Epidermal melanocyte (primary cell): ENCODE measurements around the gene MPST.

Experiments
- DNase-seq: peaks from one replicate; pipeline ENCODE4 v3.0.0; 2011; ENCODE audit warnings: low spot score; ENCODE audit not compliant: insufficient read length

The MPST gene

DNA sequence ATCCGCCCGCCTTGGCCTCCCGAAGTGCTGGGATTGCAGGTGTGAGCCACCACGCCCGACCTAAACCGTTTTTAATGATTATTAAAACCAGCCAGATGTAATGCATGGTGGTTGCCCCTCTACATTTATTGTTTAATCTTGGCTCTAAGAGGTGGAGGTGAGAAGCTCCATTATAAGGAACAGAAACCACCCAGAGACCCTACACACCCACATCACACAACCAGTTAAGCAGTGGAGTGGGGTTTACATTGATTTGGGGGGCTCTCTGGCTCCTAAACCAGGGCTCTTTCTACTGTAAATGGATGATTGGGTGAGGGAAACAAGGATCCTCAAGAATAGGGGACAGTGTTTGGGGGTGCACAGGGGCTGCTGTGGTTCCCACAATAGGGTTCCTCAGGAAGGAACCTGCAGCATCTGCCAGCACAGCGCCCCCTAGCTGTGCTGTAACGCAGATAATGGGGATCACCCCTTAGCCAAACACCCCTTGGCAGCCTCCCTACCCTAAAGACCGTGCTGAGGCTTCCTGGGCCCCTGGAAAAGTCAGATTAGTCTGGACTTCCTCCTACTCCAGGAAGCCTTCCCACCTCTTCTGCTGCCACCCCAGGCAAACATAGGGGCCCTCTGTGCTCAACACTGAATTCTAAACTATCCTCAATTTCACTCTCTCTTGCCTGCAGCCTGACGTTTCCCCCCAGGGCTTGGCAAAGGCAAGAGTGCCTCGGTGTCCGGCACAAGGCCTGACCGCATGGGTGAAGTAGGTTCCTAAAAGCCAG is 2.4 kb downstream of the MPST start:
- peak; percentile 44 for DNase-seq

DNA sequence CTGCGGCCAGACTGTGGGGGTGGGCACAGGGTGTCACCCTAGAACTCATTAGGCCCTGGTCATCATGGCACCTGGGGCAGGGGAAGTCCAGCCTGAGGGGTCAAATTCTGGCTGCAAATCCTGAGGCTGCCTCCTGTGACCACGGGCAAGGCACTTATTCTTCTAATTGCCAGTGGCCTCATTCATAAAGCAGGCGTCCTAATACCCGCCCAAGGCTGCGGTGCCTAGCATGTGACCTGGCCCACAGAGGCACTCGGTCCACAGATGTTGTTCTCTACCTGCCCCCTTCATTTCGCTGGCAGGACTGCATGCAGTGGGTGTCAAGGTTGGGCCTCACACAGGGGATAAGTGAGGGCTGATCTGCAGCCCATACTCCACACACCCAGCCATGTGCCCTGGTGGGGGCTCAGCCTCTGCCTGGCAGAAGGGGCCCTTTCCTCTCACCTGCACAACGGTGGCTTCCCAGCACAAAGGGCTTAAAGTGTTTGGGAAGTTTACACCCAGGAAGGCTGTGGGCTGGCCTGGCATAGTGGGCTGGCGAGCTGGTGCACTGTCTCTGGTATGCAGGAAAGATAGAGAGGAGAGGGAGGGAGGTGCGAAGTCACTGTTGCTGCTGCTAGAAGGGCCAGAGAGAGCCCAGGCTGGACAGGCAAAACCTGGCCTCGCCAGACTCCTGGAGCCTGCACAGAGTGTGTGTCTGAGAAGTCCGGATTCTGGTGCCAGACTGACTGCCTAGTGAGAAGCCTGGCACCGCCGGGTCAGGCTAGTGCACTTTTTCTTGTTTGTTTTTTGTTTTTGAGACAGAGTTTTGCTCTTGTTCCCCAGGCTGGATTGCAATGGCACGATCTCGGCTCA is 3.2 kb downstream of the MPST start:
- DNase-seq = no peak

DNA sequence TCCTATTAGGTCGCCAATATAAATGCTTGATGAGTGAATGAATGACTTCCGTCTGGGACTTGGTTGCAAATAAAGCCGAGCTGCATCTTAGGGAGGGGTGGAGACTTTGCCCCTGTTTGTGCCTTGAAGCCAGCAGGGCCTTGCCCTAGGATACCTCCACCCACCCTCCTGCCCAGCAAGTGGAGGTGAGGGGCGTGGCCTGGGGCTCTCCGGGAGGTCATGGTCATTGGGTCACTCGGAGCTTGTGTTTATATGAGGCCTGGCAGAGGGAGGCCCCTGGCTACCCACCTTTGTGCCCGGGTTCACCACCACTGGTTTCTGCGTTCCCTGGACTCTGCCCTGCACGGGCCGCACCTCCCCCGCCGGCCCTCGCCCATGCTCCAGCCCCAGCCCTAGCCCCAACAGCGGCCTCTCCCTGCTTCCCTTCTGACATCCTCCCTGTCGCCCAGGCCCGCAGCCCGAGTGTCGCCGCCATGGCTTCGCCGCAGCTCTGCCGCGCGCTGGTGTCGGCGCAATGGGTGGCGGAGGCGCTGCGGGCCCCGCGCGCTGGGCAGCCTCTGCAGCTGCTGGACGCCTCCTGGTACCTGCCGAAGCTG is 4.3 kb downstream of the MPST start:
- no peak for DNase-seq

DNA sequence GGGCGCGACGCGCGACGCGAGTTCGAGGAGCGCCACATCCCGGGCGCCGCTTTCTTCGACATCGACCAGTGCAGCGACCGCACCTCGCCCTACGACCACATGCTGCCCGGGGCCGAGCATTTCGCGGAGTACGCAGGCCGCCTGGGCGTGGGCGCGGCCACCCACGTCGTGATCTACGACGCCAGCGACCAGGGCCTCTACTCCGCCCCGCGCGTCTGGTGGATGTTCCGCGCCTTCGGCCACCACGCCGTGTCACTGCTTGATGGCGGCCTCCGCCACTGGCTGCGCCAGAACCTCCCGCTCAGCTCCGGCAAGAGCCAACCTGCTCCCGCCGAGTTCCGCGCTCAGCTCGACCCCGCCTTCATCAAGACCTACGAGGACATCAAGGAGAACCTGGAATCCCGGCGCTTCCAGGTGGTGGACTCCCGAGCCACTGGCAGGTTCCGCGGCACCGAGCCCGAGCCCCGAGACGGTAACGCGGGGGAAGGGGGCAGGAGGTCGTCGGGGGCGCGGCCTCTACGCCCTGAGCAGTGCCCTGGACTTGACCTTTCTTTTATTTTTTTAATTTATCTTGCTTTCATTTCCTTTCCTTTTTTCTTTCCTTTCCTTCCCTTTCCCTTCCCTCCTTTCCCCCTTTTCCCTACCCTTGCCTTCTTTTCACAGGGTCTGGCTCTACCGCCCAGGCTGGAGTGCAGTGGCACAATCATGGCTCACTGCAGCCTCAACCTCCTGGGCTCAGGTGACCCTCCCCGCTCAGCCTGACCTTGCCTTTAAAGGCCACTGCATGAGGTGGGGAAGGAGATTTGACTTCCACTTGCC is 5.0 kb downstream of the MPST start:
- no peak for DNase-seq

DNA sequence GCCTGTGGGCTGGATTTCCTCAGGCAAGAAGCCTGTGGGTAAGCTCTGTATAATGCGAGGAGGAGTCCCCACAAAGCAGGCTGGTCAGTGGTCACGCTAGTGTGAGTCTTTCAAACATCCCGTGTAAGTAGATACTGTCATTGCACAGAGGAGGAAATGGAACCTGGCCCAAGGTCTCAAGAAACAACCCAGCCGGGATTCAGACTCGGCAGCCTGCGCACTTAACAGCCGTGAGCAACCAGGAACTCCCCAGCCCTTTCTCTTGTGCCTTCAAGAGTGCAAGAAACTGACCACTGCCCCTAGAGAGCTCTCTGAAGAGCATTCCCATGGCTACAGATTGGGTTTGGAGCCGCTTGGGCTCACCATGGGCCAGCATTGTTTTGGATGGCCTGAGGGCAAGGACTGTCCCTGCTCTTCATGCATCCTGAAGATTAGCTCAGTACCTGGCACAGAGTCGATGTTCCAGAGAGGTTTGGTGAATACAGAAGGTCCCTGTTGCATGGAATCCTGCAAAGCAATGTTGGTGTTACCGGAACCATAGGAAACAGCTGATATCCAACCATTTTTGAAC is 6.0 kb downstream of the MPST start:
- DNase-seq = no peak

DNA sequence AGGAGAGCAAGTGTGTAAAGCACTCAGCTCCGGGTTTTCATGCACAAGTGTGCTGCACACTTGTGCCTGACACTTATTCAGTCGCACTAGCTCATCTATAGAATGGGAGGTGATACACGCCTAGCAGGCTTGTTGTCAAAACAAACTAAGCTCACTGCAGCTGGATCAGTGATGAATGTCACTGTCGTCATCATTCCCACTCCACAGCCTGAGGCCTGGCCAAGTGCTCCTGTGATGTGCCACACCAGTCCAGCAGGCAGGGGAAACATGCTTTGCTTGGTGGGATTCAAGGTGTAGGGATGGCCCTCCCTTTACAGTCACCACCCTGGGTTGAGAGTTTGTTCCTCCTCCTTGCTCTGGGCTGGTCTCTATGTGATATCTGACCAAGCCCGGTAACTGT is 6.8 kb downstream of the MPST start:
- DNase-seq = no peak

DNA sequence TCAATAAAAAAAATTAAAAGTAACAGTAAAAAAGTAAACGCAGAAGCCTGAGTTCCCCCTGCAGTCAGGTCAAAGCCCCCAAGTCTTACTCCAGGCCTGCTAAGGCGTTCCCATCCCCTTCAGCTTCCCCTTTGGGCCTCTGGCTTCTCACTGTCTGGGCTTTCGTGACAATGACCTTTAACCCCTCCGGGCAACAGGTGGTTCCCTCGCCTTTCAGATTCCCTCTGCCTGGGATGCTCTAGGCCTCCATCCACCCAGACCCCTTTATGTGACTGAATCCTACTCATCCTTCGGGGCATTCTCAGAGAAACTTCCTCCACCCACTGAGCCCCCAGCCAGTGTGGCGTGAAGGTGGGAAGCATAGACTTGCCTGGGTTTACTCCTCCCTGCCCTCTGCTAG is 8.0 kb downstream of the MPST start:
- DNase-seq = no peak

DNA sequence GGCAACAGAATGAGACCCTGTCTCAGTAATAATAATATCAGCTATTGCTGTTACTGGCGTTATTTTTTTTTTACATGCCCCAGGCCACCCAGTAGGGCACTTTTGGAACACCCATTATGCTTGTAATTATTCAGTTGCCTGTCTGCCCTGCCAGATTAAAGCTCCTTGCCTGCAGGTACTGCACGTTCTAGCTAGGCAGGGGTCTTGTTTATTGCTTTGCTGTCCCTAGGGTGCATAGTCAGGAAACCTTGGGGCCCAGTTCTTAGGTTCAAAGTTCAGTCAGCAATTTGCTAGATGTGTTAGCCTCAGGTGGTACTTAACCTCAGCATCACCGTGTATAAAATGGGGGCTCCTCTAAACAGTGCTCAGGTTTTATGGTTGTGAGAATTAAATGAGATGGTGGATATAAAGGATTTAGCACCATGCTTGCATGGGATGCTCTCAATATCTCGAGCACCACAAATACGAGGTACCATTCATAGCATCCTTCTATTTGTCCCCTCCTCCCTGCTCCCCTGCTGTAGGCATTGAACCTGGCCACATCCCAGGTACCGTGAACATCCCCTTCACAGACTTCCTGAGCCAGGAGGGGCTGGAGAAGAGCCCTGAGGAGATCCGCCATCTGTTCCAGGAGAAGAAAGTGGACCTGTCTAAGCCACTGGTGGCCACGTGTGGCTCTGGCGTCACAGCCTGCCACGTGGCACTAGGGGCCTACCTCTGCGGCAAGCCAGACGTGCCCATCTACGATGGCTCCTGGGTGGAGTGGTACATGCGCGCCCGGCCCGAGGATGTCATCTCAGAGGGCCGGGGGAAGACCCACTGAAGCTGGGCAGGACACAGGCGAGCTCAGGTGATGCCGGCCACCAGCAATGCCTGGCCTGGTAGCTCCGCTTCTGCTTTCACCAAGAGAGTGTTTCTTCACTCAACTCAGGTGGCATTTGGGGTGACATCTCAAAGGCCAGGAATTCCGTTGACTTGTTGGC is 9.4 kb downstream of the MPST start:
- no peak for DNase-seq

DNA sequence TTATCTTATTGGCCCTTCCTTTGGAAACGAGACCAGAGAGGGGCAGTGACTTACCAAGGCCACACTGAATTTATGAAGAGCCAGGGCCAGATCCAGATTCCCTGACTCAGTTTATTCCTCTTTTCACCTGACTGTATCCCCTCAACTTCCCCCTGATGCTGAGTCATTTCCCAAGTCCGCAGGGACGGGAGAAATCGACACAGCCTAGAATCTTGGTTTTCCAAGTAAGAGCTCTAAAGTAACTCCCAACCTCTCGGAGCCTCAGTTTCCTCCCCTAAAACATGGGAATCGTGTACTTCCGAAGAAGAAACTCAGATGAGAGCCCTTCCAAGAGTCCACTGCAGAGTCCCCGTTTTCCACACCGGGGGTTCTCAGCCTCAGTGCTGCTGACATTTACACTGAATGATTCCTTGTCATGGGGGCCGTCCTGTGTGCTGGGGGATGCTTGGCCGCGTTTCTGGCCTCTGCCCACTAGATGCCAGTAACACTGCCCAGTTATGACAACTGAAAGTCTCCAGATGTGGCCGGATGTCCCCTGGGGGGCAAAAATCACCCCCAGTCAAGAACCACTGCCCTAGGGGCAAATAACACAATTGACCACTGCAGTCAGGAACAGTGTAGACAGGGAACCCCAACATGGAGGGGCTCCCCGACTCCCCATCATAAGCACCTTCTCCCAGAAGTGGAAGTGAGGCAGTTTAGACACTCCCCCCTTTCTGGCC is 11.2 kb downstream of the MPST start:
- DNase-seq = no peak

DNA sequence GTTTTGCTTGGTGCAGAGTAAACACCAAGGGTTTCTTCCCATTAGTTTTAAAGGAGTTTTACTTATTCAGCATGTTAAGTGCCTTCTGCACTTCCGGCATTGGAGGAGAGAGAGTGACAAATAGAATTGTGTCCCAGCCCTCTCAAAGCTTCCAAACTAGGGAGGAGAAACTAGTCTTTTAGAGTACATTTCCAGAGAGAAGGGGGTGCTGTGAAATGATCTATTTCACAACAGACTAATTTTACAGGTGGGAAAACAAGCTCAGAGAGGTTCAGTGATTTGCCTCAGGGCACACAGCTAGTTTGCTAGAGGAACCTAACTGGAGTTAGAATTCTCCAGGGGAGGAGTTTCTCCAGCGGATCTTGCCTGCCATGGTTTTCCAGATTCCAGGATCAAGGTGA is 12.6 kb downstream of the MPST start:
- no peak for DNase-seq

DNA sequence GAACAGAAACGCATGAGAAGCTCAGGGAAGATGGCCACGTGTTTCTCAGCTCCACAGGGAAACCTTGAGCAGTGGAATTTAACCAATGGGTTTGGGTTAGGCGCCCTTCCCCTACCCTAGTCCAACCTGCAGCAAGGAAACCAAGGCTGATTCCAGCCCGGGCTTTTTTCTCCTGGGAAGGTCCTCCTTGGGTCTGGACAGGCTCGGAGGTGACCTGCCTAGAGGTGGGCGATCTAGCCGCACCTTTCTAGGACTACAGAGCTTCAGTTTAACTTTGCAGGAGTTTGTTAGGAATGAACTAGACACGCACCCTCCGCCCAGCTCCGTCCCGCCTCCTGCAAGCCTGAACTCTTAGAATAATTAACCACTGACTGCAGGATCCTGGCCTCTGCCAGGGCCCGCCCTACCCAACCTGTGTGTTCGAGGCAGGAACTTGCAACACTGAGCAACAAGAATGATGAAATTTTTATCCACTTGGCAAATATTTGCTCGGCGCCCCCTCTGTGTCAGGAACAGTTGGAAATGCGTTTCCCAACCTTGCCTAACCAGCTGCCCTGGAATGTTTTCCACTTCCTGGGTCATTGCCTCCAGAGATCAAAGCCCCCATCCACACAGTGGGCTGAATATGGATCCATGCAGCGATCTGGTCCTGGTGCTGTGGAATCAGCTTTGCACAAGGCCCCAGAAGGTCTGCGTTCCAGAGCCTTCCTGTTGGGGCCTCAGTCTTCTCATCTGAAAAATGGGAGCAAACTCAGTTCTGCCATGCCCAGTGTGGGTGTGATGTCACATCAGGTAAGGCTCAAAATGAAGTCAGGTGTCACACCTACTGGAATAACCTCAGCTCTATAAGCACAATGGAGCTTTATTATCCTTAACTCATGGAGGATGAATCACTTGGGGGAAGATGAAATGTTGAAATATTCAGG is 13.3 kb downstream of the MPST start:
- DNase-seq = no peak

DNA sequence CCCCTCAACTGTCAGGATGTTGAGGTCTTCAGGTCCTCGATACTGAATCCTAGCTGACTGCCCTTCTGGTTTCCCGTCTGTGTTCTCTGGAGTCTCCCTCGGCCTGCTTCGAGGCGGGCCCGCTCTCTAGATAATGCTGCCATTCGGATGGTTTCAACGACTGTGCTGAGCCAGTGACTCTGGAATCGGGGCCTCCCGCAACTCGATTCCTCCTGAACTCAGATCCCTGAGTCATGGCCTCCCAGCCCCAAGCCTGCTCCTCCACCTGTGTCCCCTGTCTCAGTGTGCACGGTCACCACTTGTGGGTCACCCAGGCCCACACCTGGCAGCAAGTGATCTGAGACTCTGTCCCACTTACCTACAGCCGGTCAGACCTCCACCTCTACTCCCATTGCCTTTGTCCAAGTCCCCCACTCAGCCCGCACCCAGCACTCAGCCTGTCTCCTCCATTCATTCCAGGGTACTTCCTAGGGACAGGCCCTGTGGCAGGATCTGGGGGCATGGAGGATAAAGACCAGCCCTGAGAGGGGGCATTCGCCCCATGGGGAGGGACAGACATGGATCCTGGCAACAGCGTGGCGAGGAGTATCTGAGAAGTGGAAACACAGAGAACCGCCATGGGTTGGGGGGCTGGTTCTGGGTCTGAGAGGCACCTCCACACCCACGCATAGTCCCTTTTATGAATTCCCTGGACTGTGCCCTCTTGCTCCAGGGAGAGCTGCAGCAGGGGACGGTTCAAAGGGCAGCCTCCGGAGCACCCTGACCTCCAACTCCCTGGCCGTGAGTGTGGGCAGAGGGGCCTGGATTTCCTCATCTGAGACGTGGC is 14.3 kb downstream of the MPST start:
- no peak for DNase-seq

DNA sequence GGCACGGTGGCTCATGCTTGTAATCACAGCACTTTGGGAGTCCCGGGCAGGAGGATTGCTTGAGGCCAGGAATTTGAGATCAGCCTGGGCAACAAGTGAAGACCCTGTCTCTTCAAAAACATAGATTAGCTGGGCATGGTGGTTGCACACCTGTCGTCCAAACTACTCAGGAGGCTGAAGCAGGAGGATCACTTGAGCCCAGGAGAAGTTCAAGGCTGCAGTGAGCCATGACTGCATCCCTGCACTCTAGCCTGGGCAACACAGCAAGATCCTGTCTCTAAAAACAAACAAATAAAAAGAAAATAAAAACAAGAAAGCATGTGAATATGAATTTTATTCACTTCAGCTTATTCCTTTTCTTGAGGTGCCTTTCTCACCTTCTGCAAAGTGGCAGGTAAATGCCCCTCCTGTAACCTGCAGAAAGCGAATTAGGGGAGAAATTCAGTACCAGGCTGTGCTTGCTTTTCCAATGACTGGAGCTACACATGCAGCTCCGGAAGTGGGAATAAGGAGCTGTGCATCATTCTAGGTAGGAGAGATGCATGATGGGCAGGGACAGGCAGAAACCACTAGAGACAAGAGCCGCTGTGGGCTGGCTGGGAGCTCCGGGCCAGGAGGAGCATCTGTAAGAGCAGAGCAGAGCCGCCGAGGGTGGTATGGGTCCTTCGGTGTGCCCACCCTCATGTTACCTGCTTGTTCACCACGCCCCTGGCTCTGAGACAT is 17.3 kb downstream of the MPST start:
- no peak for DNase-seq

DNA sequence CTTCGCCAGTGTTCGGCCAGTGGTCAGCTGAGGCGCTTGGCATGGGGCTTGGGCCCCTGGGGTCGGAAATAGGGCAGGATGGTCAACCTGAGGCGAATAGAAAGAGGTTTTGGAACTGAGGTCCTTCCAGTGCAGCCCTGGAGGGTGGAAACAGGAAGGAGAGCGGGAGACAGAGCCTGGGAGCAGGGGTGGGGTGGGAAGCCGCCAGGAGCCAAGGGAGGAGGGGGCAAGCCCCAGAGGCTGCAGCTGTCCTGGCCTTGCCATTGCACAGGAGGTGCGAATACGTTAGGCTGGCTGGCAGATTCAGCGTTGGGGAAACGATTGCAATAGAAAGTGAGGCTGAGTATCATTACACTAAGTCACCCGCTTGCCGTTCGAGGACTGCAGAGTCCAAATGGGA is 18.1 kb downstream of the MPST start:
- DNase-seq = no peak

DNA sequence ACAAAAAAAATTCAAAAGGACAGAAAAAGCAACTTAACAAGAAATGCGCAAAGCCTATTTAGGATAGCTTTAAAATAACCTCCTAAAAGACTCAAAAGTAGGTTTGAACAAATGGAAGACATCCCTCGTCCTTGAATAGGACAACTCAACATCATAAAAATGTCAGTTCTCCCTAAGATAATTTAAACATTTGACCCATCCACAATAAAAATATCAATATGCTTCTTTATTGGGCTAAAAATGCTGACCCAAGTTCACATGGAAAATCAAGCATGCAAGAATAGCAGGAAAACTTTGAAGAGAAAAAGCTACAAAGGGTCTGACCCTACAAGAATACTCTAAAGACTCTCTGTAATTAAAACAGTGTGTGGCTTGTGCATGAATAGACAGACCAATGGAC is 19.9 kb downstream of the MPST start:
- DNase-seq = no peak

DNA sequence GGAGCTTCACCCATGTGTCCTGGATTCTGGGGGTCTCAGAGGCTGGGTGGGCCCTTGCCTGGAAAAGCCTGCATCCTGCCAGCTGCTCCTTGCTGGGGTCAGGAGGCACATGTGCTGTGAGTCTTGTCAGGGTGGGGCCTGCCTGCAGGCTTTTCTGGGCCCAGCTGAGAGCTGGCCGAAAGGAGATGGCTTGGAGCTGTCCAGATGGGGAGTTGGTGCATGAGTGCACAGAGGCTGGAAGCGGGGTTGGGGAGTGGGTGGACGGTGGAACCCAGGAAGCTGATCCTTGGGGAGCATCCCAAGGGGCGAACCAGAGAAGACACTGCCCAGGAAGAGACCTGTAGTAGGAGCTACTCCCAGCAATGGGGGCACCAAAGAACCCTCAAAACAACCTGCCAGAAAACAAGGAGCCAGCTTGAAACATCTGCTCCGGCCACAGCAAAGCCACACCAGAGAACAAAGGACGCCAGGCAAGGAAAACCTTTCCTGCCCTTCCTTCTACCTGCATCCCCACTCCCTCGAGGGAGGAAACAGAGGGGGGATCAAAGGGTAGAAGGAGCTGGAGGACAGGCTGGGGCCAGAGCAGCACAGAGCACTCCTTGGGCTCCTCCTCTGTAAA is 23.8 kb downstream of the MPST start:
- DNase-seq = no peak
